Measurements from ENCODE around the gene PHOX2B.

The PHOX2B gene

GRCh38 chr4:41757521-41758156, 9.1 kb upstream of the PHOX2B start:
- no peak overlapping the region for H2BK120ac ChIP-seq (ENCODE audit: insufficient read depth, low read length, poor library complexity)
- H3K4me1 ChIP-seq (ENCODE audit: control insufficient read depth in 1 of 2, insufficient read depth in 2 of 2, low read length in 2 of 2), result no peaks in the 10 kb centered on the region
- H3K14ac ChIP-seq (ENCODE audit: low read length), result no peak overlapping the region
- peaks cover 23% of the 10 kb centered on the region for H3K27me3 ChIP-seq (ENCODE audit: insufficient read depth, low read length)
- no peak overlapping the region for H2AFZ ChIP-seq (ENCODE audit: insufficient read depth, low read length, poor library complexity)
- H2BK12ac ChIP-seq (ENCODE audit: low read length), result no peak overlapping the region
- no peaks in the 10 kb centered on the region for H3K9me3 ChIP-seq (ENCODE audit: insufficient read depth, low read depth, low read length)
- no peak overlapping the region for H3K4me3 ChIP-seq (ENCODE audit: low read depth, low read length)
- no peak overlapping the region for H2BK5ac ChIP-seq (ENCODE audit: low read depth, low read length, poor library complexity)
- no peak overlapping the region for H3K4ac ChIP-seq (ENCODE audit: low read depth, low read length)
- no peak for DNase-seq
- H4K12ac ChIP-seq (ENCODE audit: low read depth, low read length), result no peak overlapping the region
- no peak overlapping the region for H2AK5ac ChIP-seq (ENCODE audit: low read length)
- no peak overlapping the region for H3K18ac ChIP-seq (ENCODE audit: low read length)
- no peaks in the 10 kb centered on the region for H3K36me3 ChIP-seq (ENCODE audit: control insufficient read depth in 1 of 2, insufficient read depth in 2 of 2, low read length in 2 of 2)
- no peak overlapping the region for H3K23ac ChIP-seq (ENCODE audit: low read length)
- H3K79me1 ChIP-seq (ENCODE audit: low read length), result no peaks in the 10 kb centered on the region
- no CpG with 5 or more reads among the region's 3 CpGs for WGBS (ENCODE audit: extremely low coverage, insufficient coverage, insufficient read length)
- no peak overlapping the region for H3K9ac ChIP-seq (ENCODE audit: low read length)
- H3K27ac ChIP-seq (ENCODE audit: low read depth, low read length), result no peak overlapping the region
- no peak overlapping the region for H4K8ac ChIP-seq (ENCODE audit: low read depth, low read length)
- H3K79me2 ChIP-seq (ENCODE audit: control insufficient read depth, insufficient read depth, low read length, poor library complexity), result no peaks in the 10 kb centered on the region
- no peak overlapping the region for H4K91ac ChIP-seq (ENCODE audit: low read depth, low read length)
- no peak overlapping the region for H3K4me2 ChIP-seq (ENCODE audit: low read length)

GRCh38 chr4:41753942-41754341, 5.4 kb upstream of the PHOX2B start:
- no peak overlapping the region for H4K8ac ChIP-seq (ENCODE audit: low read depth, low read length)
- H3K4me1 ChIP-seq (ENCODE audit: control insufficient read depth in 1 of 2, insufficient read depth in 2 of 2, low read length in 2 of 2), result peaks cover 0 to 6% of the 10 kb centered on the region in 2 experiments
- H2BK120ac ChIP-seq (ENCODE audit: insufficient read depth, low read length, poor library complexity), result no peak overlapping the region
- peaks cover 56% of the 10 kb centered on the region for H3K27me3 ChIP-seq (ENCODE audit: insufficient read depth, low read length)
- H3K18ac ChIP-seq (ENCODE audit: low read length), result no peak overlapping the region
- peaks cover 7% of the 10 kb centered on the region for H3K9me3 ChIP-seq (ENCODE audit: insufficient read depth, low read depth, low read length)
- no peak overlapping the region for H2BK12ac ChIP-seq (ENCODE audit: low read length)
- H3K79me1 ChIP-seq (ENCODE audit: low read length), result no peaks in the 10 kb centered on the region
- H2BK5ac ChIP-seq (ENCODE audit: low read depth, low read length, poor library complexity), result no peak overlapping the region
- no peak overlapping the region for H3K9ac ChIP-seq (ENCODE audit: low read length)
- H3K14ac ChIP-seq (ENCODE audit: low read length), result no peak overlapping the region
- H3K27ac ChIP-seq (ENCODE audit: low read depth, low read length), result no peak overlapping the region
- no peak overlapping the region for H4K12ac ChIP-seq (ENCODE audit: low read depth, low read length)
- H2AFZ ChIP-seq (ENCODE audit: insufficient read depth, low read length, poor library complexity), result no peak overlapping the region
- H3K4me2 ChIP-seq (ENCODE audit: low read length), result no peak overlapping the region
- H3K23ac ChIP-seq (ENCODE audit: low read length), result no peak overlapping the region
- H3K36me3 ChIP-seq (ENCODE audit: control insufficient read depth in 1 of 2, insufficient read depth in 2 of 2, low read length in 2 of 2), result no peaks in the 10 kb centered on the region
- H3K79me2 ChIP-seq (ENCODE audit: control insufficient read depth, insufficient read depth, low read length, poor library complexity), result no peaks in the 10 kb centered on the region
- H4K91ac ChIP-seq (ENCODE audit: low read depth, low read length), result no peak overlapping the region
- no peak overlapping the region for H2AK5ac ChIP-seq (ENCODE audit: low read length)
- H3K4ac ChIP-seq (ENCODE audit: low read depth, low read length), result no peak overlapping the region
- H3K4me3 ChIP-seq (ENCODE audit: low read depth, low read length), result no peak overlapping the region
- DNase-seq, result no peak

GRCh38 chr4:41752081-41752836, 3.7 kb upstream of the PHOX2B start:
- DNase-seq, result no peak
- Histone ChIP-seq H3K14ac (ENCODE audit: low read length) (no peak overlapping the region), H3K18ac (ENCODE audit: low read length) (no peak overlapping the region), H3K9ac (ENCODE audit: low read length) (no peak overlapping the region), H4K12ac (ENCODE audit: low read depth, low read length) (no peak overlapping the region), H3K9me3 (ENCODE audit: insufficient read depth, low read depth, low read length) (peaks cover 7% of the 10 kb centered on the region), H2BK5ac (ENCODE audit: low read depth, low read length, poor library complexity) (no peak overlapping the region), H4K91ac (ENCODE audit: low read depth, low read length) (no peak overlapping the region), H4K8ac (ENCODE audit: low read depth, low read length) (no peak overlapping the region), H3K27ac (ENCODE audit: low read depth, low read length) (no peak overlapping the region), H3K4me3 (ENCODE audit: low read depth, low read length) (no peak overlapping the region), H3K79me1 (ENCODE audit: low read length) (no peaks in the 10 kb centered on the region), H2BK120ac (ENCODE audit: insufficient read depth, low read length, poor library complexity) (no peak overlapping the region), H2AK5ac (ENCODE audit: low read length) (no peak overlapping the region), H3K23ac (ENCODE audit: low read length) (no peak overlapping the region), H3K4ac (ENCODE audit: low read depth, low read length) (no peak overlapping the region), H3K79me2 (ENCODE audit: control insufficient read depth, insufficient read depth, low read length, poor library complexity) (no peaks in the 10 kb centered on the region), H3K27me3 (ENCODE audit: insufficient read depth, low read length) (peaks cover 72% of the 10 kb centered on the region), H3K36me3 (ENCODE audit: control insufficient read depth in 1 of 2, insufficient read depth in 2 of 2, low read length in 2 of 2) (no peaks in the 10 kb centered on the region), H3K4me2 (ENCODE audit: low read length) (no peak overlapping the region), H2BK12ac (ENCODE audit: low read length) (no peak overlapping the region), H3K4me1 (ENCODE audit: control insufficient read depth in 1 of 2, insufficient read depth in 2 of 2, low read length in 2 of 2) (peaks cover 0 to 6% of the 10 kb centered on the region in 2 experiments), H2AFZ (ENCODE audit: insufficient read depth, low read length, poor library complexity) (no peak overlapping the region)
- no CpG with 5 or more reads among the region's 10 CpGs for WGBS (ENCODE audit: extremely low coverage, insufficient coverage, insufficient read length)

GRCh38 chr4:41751449-41752061, 3.0 kb upstream of the PHOX2B start:
- Histone ChIP-seq H4K12ac (ENCODE audit: low read depth, low read length) (no peak overlapping the region), H2AFZ (ENCODE audit: insufficient read depth, low read length, poor library complexity) (no peak overlapping the region), H3K4ac (ENCODE audit: low read depth, low read length) (no peak overlapping the region), H3K9me3 (ENCODE audit: insufficient read depth, low read depth, low read length) (peaks cover 7% of the 10 kb centered on the region), H2BK12ac (ENCODE audit: low read length) (no peak overlapping the region), H3K4me2 (ENCODE audit: low read length) (peak overlapping the region; percentile 33), H3K9ac (ENCODE audit: low read length) (no peak overlapping the region), H4K91ac (ENCODE audit: low read depth, low read length) (no peak overlapping the region), H3K4me3 (ENCODE audit: low read depth, low read length) (no peak overlapping the region), H2BK5ac (ENCODE audit: low read depth, low read length, poor library complexity) (no peak overlapping the region), H3K36me3 (ENCODE audit: control insufficient read depth in 1 of 2, insufficient read depth in 2 of 2, low read length in 2 of 2) (no peaks in the 10 kb centered on the region), H3K79me1 (ENCODE audit: low read length) (no peaks in the 10 kb centered on the region), H3K14ac (ENCODE audit: low read length) (no peak overlapping the region), H3K27me3 (ENCODE audit: insufficient read depth, low read length) (peaks cover 76% of the 10 kb centered on the region), H4K8ac (ENCODE audit: low read depth, low read length) (no peak overlapping the region), H3K4me1 (ENCODE audit: control insufficient read depth in 1 of 2, insufficient read depth in 2 of 2, low read length in 2 of 2) (peaks cover 0 to 6% of the 10 kb centered on the region in 2 experiments), H3K18ac (ENCODE audit: low read length) (no peak overlapping the region), H2AK5ac (ENCODE audit: low read length) (no peak overlapping the region), H3K27ac (ENCODE audit: low read depth, low read length) (no peak overlapping the region), H3K23ac (ENCODE audit: low read length) (no peak overlapping the region), H2BK120ac (ENCODE audit: insufficient read depth, low read length, poor library complexity) (no peak overlapping the region), H3K79me2 (ENCODE audit: control insufficient read depth, insufficient read depth, low read length, poor library complexity) (no peaks in the 10 kb centered on the region)
- WGBS (ENCODE audit: extremely low coverage, insufficient coverage, insufficient read length), result no CpG with 5 or more reads among the region's 34 CpGs
- no peak for DNase-seq

Data from trophoblast cell (in vitro differentiated cells and primary cell).